ENCODE measurements around the gene MEF2A.

MEF2A gene

DNA sequence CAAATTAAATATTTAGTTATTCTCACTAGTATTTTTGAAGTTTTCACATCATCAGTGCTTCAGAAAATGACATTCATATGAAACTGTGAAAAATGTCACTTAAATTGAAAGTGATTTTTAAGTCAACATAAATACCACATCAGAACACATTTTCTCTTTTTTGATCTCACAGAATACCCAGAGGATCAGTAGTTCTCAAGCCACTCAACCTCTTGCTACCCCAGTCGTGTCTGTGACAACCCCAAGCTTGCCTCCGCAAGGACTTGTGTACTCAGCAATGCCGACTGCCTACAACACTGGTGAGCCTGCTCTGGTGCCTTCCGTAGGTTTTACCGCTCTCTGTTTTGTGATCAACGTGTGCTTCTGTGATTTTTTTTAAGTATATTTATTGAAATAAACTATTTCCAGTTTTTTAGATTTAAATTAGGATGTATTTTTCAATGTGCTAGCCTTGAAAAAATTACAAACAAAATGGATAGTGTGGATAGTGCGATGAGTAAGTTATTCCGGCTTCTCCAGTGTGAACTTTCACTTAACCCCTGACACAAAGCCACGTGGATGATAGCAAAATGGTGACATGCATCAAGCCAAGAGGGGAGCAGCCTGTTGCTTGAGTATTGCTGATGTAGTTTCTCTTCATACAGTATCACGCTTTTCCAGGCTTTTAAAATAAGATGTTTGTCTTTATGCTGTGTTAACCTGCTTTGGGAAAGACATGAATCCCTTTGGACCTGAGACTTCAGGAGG lies 140.9 kb downstream of the MEF2A start:
- DNase-seq (ENCODE audit: low read depth): no peak

DNA sequence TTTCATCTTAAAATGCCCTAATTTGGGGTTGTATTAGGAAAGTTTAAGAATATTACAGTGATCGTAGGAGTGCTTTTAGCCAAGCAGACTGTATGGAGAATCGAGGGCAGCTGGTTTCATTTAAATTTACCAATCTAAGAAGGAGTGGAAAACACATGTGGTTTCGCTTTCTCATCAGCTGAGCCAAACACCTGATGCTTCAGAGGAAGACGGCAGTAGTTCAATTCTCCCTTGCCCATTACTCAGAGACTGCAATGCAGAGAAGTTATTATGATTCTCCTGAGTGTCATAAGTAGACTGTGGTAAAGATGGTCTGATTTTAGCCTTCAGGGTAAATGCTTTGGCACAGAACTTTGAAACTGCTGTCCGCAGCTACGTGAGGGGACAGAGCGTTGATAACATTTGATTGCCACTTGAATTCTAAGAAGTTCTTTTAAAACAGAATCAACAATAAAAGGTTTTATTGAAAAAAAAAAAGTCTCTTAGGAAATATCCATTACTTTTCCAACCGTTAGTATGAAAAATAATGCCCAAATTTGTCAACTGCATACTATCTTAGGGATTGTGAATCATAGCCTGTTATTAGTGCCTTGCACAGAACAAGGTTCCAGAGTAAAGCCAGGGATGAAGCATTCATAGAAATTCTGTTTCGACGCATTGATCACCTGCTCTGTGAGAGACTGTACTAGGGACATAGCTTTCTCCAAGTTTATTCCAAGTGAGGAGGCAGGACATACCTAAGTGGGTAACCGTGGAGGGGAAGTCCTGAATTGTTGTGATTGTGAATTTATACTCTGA lies 141.9 kb downstream of the MEF2A start:
- DNase-seq (ENCODE audit: low read depth): no peak

DNA sequence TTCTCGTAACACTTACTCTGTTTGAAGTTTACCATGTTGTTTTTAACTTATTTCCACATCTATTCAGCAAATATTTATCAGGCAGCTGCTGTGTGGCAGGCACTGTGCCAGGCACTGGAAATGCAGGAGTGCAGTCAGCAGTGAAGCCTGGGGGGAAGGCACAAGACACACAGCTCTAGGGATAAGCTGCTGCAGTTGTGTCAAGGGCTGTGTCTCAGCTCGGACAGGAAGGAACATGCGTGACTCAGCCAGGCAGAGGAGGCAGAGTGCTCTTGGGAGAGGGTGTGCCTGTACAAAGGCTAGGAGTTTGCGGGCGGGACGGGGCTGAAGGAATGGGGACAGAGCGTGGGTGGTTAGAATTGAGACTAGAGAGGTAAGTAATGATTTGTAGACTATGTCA lies 142.8 kb downstream of the MEF2A start:
- DNase-seq (ENCODE audit: low read depth): no peak

DNA sequence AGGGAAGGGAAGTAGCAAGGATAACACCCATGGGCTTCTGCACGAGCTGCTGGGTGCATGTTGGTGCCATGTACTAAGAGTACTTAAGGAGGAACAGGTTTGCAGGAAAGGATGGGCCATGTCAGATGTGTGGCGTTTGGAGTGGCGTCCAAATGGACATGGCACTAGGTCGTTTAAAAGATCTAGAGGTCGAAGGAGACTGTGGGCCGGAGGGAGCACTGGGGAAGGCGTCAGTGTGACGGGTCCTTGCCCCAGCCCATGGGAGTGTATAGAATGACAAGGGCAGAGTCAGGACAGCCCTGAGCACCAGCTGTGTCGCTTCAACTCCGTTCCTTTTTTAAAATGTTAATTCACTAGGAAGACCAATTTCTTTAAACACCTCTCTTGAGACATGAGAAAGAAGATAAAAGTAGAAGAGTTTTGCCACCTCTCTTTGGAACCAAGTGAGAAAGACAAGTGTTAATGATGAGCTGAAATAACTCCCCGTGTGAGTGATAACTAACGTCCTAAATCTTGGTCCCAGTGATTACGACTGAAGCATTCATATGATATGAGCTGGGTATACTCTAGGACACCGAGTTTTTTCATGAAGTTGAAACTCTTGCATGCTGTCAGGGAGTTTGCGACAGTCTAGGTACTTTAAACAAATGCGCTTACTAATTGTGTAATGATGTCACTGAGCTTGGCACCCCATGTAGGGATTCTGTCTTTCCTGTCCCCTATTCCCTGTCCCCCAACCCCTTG lies 143.6 kb downstream of the MEF2A start:
- DNase-seq (ENCODE audit: low read depth): no peak

DNA sequence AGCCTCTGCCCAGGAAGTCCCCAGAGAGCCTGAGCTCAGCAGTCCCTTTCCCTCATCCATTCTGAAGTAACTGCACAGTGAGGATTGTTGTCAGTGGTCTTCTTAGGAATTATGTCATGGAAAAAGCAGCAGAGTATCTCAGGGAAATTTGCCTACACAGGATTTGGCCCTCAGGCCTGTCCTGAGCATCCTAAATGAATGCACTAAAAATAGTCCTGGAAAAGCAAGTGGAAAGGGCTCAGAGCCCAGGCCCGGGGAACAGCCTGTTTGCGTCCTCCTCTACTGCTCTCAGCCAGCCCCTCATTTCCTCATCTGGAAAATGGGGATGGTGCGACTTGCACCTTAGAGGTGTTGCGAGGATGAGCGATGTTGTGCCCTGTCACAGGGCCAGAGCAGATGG lies 145.8 kb downstream of the MEF2A start:
- DNase-seq (ENCODE audit: low read depth): no peak

DNA sequence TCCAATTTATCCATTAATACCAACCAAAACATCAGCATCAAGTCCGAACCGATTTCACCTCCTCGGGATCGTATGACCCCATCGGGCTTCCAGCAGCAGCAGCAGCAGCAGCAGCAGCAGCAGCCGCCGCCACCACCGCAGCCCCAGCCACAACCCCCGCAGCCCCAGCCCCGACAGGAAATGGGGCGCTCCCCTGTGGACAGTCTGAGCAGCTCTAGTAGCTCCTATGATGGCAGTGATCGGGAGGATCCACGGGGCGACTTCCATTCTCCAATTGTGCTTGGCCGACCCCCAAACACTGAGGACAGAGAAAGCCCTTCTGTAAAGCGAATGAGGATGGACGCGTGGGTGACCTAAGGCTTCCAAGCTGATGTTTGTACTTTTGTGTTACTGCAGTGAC lies 146.6 kb downstream of the MEF2A start:
- DNase-seq (ENCODE audit: low read depth): no peak

DNA sequence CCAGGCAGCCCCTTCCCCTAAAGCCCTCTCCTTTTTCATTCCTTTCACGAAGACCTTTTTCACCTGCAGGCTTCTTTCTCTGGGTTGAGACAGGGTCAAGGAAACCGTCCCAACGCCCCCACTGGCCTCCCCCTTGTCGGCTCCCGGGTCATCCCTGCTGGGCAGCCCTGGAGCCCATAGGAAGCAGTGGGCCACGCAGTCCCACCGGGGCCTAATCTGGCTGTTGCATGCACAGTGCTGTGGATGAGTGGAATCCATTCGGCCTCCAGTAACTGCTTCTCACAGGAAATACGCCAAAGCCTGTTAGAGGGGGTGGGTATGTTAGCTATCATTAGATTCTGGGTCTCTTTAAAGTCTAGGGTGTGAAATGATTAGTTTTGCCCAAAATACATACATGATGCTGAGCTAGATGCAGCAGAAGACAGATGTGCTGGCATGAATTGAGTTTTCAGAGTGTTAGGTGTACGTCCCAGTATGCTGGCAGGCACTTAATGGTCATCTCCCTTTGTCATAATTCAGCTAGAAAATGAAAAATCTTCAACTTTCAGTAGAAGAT lies 150.8 kb downstream of the MEF2A start:
- DNase-seq (ENCODE audit: low read depth): no peak

DNA sequence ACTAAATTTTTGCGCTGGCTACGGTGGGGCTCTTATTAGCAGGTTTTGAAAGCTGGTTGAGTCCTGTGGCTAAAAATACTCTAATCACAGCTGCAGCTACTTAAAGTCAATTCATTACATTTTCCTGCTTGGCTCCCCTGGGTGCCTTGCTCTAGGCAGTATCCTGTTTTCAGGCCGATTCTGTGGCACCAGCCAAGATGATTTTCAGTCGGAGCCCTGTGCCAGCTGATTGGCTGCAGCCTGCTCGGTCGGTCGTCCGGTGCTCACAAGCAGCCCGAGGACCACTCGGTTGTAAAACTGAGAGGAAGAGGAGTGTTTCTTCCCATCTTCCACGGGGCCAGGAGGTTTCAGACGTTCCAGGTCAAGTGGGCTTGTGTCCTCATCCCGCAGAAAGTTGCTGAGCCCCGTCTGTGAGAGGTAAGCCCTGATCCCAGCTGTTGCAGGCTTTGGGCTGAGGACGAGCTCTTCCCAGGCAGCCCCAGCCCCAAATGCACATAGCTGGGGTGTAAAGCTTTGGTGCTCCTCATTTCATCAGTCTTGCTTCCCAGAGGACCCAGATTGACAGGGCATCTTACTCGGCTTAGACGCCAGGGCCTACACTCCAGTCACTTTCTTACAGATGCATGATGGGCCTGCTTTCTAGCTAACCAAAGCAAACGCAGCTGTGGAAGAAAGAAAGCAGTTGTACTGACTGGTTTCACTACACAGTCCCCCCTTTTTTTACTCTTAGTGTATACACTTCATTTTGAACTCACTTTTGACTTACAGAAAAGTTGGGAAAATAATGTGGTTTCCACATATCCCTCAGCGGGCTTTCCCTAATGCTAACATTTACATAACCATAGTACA lies 151.6 kb downstream of the MEF2A start:
- DNase-seq (ENCODE audit: low read depth): no peak

DNA sequence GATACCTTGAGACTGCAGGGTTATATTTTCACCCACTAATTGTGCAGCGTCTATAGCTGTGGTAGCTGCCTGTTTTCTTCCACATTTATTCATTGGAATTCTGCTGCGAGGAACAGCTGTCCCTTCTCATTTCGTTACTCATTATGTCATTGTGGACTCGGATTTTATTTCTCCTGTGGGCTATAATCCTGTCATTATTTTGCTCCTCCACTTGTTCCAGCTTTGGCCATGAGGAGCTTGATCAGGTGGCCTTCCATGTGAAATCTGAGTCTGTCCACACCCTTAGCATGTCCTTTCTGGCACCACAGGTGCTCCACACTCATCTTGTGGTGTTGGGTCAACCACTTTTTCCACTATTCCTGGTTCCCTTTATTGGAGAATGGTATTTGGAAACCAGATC lies 152.6 kb downstream of the MEF2A start:
- DNase-seq (ENCODE audit: low read depth): no peak

DNA sequence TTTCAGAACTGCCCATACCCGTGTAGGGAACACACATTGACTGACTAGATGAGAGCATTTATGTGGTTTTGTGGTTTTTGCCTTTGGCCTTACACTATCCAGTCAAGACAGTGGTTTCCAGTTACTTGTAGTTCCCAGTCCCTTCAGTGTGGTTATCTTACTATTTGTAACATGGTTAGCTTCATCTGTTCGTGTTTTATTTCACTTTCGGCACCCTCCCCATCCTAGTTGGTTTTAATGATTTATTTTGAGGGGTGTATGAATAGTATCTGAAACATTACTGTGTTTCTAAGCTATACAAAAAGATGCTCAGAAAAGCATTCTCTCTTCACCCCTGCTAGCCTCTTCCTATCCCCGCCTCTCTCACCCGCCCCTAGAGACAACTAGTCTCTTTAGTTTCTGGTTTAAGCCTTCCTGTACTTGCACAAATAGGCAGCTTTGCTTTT lies 153.3 kb downstream of the MEF2A start:
- no peak for DNase-seq (ENCODE audit: low read depth)

DNA sequence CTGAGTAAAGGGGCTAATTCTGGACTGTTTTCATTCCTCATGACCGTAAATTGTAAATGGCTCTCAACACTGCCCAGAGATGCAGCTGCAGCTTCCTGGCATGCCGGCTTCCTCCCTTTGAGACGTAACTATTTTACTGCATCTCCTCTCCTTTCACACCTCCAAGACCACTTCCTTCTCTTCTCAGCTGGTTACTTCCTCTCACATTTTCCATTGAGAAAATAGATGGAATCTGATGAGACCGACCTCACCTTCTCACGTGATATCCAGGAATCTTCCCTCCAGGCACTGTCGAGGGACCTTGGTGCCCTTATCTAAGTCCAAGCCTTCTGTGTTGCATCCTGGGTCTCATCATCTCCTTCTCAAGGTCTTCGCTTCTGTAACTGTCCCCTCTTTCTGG lies 154.7 kb downstream of the MEF2A start:
- DNase-seq (ENCODE audit: low read depth): no peak

DNA sequence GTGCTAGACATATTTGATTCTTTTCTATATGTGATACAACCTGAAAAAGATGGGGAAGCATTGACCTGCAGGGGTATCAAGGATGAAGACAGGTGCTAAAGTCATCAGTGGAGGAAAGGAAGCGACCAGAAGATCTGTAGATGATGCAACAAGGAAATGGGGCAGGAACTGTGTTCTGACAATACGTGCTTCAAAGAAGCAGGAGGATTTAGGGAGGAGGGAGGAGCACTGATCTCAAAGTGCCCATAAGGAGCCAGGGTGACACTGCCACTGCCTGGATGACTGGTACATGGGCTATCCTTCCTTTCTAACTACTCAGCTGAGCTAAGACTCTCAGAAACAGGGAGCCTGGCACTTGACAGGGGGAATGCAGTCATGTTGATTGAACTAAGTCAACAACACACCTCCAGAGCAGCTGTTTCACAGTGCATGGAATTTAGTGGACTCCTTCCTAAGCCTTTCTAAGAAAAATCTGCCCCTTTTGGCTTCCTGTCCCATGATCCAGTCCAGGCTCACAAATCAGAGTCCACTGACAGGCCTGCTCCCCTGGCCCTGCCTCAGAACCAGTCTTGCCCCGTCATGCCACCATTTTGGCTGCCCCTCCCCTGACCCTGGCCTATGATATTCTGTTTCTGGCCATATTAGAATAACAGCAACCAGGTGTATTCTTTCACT lies 155.5 kb downstream of the MEF2A start:
- DNase-seq (ENCODE audit: low read depth): no peak

DNA sequence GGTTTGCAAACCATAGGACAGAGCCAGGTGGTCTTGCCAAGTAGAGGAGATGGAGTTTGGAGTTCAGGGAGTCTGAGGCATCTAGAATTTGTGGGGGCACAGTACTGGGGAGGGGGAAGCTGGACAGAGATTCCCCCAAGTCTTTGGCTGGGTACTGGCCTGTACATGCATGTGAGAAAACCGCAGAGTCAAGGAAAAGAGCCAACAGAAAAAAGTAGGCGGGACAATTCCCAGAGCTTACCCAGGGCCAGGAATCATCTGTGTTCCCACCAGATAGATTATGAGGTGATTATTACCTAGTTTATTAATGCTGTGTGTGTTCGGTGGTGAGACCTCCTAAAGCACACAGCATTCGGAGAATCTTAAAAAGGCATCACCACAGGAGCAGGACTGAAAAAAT lies 156.1 kb downstream of the MEF2A start:
- no peak for DNase-seq (ENCODE audit: low read depth)

DNA sequence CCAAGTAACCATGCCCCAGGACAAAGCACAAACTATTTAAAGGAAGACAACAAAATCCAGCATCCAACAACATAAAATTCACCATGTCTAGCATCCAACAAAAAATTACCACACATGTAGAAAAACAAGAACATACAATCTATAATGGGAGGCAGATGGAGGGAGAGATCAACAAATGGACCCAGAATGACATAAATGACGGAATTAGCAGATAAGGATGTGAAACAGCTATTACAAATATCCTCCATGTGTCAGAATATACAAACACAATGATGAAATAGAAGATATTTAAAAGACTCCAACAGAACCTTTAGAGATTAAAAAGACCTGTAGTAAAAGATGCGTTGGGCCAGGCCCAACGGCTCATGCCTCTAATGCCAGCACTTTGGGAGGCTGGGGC lies 156.6 kb downstream of the MEF2A start:
- no peak for DNase-seq (ENCODE audit: low read depth)

DNA sequence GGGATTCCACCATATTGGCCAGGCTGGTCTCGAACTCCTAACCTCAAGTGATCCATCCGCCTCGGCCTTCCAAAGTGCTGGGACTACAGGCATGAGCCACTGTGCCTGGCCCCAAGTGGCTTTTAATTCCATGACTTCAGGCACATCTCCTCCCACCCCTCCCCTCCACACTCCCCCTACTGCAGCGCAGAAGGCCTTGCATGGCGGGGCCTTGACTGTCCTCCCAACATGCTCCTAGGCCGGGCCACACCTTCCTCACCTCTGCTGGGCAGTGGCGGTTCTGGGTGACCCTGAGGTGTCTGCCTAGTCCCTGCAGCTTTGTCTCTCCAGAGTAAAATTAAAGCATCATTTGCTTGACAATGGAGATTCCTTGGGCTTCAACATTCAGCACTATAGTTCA lies 160.5 kb downstream of the MEF2A start:
- DNase-seq (ENCODE audit: low read depth): no peak

DNA sequence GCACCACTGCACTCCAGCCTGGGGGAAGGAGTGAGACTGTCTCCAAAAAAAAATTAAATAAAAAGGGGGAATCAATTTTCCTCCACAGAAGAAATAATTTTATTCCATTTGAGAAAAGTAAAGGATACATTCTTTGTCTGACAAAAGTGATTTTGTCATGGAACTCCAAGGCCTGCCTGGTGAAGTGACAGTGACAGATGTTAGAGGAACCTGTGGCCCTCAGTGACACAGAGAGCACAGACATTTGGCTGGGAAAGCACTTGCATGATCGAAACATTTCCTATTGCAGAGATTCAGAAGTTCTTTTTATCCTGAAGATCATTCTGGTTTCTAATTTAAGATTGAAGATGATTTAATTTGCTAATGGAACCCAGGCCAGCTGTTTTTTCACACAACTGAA lies 161.5 kb downstream of the MEF2A start:
- DNase-seq (ENCODE audit: low read depth): no peak

DNA sequence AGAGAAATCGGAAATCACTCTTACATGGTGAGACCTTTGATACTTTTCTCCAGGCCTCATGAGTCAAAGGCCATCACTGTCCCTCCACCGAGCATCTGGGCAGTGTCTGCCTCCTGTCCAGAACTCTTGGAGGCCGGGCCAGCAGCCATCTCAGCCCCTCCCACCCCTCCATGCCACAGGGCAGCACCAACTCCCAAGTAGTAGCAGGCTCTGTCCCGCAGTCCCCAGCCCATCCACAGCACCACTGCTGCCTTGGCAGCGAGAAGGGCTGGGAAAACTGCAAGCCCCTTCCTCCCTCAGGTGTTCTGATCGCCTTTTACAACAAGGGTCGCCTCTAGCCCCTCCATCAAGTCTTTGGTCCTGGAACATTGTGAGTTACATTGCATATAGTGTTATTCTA lies 161.9 kb downstream of the MEF2A start:
- DNase-seq (ENCODE audit: low read depth): no peak

DNA sequence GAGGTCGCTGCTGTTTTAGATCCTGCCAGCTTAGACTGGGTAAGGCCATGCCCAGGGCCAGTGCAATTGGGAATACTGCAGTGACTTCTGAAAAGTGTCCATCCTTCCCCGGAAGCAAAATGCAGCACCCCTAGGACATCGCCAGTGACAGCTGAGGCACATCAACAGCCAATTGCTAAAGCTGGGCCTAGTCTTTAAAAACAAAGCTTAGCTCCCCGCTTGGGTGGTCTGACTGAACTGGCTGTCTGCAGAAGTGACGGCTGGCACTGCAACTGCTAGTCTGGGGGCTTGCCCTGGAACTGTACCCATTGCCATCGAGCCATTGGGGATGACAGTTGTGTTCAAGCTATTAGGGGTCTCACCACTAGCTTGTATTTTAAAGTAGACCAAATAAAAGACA lies 163.1 kb downstream of the MEF2A start:
- DNase-seq (ENCODE audit: low read depth): no peak

DNA sequence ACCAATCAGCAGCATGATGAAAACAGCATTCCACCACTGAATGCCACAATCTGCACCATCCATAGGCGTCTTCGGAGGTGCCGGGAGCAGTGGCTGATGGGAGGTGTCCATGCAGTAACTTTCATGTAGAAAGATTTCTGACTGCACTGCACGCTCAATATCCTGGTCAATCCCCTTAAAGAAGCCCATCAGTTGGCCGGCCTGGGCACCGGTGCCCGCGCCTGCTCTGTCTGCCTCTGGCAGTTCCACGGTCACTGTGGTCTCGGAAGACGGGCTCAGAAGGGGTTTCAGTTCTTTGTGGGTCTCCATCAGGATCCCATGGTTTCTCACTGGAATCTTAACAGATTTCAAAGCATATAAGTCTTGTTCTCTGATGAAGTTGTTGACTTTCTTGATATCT lies 163.5 kb downstream of the MEF2A start:
- no peak for DNase-seq (ENCODE audit: low read depth)

DNA sequence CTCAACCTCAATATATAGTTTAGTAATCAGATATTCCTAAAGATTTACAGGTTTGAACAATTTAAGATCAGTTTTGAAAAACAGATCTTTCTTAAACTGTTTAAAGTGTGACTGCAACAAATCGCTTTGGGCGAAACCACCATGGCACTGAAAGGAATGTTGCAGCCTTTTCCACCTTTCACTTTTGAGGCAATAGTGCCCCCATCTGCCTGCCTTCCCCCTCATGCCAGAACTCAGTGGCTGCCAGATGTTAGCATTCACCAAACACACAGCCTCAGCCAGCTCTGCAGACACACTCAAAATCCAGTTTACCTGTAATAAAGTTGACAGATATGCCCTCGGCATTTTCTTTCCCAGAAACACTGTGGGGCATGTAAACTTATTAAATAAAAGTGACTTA lies 164.1 kb downstream of the MEF2A start:
- no peak for DNase-seq (ENCODE audit: low read depth)
